ENCODE data around the gene MS4A1. TPM values are rescaled to one million over a fixed set of nuclear protein-coding genes. Genes with fewer than 3 reads are reported as not detected.
"Not testable (repeated sequence)": the region's sequence is repeated elsewhere in the genome, so short reads cannot be mapped to it uniquely, and the experiment has no call there.

MS4A1 gene
- total and polyA plus RNA-seq, 5 experiments from 2014 or later = 0.33 to 45.1 (median 7.7) TPM

DNA sequence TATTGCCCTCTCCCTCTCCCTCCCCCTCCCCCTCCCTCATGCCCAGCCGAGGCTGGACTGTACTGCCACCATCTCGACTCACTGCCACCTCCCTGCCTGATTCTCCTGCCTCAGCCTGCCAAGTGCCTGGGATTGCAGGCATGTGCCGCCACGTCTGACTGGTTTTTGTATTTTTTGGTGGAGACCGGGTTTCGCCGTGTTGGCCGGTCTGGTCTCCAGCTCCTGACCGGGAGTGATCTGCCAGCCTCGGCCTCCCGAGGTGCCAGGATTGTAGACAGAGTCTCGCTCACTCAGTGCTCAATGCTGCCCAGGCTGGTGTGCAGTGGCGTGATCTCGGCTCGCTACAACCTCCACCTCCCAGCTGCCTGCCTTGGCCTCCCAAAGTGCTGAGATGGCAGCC lies 54.0 kb downstream of the MS4A1 start:
- DNase-seq, H3K4me3 Mint-ChIP-seq, H3K27ac Mint-ChIP-seq, POLR2A ChIA-PET, ATAC-seq, H3K36me3 Mint-ChIP-seq, H3K4me1 Mint-ChIP-seq: not testable (repeated sequence)
- H3K9me3 Mint-ChIP-seq = peaks cover 0 to 23% (median 3%) of the 10 kb centered on the region in 9 donors
- H3K27me3 Mint-ChIP-seq = peaks cover 0 to 12% (median 10%) of the 10 kb centered on the region in 5 donors

DNA sequence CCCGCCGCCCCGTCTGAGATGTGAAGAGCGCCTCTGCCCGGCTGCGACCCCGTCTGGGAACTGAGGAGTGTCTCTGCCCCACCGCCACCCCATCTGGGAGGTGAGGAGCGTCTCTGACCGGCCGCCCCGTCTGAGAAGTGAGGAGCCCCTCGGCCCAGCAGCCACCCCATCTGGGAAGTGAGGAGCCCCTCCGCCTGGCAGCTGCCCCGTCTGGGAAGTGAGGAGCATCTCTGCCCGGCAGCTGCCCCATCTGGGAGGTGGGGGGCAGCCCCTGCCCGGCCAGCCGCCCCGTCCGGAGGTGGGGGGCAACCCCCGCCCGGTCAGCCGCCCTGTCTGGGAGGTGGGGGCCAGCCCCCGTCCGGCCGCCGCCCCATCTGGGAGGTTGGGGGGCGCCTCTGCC lies 54.6 kb downstream of the MS4A1 start:
- H3K27ac Mint-ChIP-seq, H3K4me1 Mint-ChIP-seq, H3K36me3 Mint-ChIP-seq, ATAC-seq, DNase-seq, H3K4me3 Mint-ChIP-seq, POLR2A ChIA-PET: not testable (repeated sequence)
- Mint-ChIP-seq H3K27me3 (peaks cover 2 to 12% (median 11%) of the 10 kb centered on the region in 5 donors), H3K9me3 (peaks cover 0 to 23% (median 3%) of the 10 kb centered on the region in 9 donors)

DNA sequence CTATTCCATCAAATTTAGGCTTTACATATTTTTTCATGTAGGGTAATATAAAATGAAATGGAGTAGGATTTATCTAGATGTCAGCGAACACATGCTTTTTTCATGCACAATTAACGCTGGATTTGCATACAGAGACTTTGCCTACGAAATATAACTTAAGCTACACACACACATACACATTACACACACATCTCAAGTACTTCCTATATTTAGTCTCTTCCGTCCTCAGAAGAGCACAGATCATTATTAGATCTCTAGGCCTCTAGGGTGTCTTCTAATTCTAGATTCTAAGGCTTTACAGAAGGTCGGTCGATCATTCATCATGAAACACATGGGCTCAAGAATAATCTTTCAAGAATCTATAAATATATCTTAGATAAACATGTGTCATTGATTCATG lies 55.7 kb downstream of the MS4A1 start:
- Mint-ChIP-seq H3K36me3 (no peaks in the 10 kb centered on the region), H3K27me3 (peaks cover 2 to 19% (median 14%) of the 10 kb centered on the region in 5 donors), H3K9me3 (peaks cover 0 to 23% (median 3%) of the 10 kb centered on the region in 9 donors), H3K4me1 (no peaks in the 10 kb centered on the region), H3K27ac (no peak overlapping the region), H3K4me3 (no peak overlapping the region)
- POLR2A ChIA-PET = no interaction called here
- DNase-seq (no peak), ATAC-seq (no peak)

DNA sequence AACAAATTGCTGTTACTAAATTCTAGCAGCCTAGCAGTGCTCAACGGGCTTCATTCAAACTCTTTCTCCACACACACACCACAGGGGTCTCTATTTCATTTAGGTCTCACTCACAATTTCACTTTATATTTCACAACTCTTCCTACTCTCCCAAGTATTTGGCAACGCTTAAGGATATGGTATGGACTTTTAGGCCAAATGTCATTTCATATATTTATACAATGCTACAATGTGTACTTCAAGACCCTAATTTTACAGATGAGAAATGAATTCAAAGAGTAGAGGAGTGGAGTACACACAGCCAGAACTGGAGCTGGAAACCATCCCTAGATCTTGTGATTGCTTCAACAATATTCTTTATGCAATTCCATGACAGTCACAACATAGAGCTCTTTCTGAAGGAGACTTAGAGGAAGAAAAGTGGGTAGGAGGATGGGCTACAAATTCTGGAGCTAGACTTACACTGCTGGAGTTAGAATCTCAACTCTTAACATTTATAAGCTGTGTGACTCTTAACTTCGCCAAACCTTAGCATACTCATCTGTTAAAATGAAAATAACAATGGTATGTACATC lies 57.1 kb downstream of the MS4A1 start:
- POLR2A ChIA-PET = no interaction called here
- Mint-ChIP-seq H3K9me3 (peaks cover 0 to 20% (median 2%) of the 10 kb centered on the region in 9 donors), H3K4me1 (no peaks in the 10 kb centered on the region), H3K27ac (no peak overlapping the region), H3K4me3 (no peak overlapping the region), H3K36me3 (no peaks in the 10 kb centered on the region), H3K27me3 (peaks cover 2 to 16% (median 11%) of the 10 kb centered on the region in 5 donors)
- ATAC-seq = no peak
- no peak for DNase-seq

DNA sequence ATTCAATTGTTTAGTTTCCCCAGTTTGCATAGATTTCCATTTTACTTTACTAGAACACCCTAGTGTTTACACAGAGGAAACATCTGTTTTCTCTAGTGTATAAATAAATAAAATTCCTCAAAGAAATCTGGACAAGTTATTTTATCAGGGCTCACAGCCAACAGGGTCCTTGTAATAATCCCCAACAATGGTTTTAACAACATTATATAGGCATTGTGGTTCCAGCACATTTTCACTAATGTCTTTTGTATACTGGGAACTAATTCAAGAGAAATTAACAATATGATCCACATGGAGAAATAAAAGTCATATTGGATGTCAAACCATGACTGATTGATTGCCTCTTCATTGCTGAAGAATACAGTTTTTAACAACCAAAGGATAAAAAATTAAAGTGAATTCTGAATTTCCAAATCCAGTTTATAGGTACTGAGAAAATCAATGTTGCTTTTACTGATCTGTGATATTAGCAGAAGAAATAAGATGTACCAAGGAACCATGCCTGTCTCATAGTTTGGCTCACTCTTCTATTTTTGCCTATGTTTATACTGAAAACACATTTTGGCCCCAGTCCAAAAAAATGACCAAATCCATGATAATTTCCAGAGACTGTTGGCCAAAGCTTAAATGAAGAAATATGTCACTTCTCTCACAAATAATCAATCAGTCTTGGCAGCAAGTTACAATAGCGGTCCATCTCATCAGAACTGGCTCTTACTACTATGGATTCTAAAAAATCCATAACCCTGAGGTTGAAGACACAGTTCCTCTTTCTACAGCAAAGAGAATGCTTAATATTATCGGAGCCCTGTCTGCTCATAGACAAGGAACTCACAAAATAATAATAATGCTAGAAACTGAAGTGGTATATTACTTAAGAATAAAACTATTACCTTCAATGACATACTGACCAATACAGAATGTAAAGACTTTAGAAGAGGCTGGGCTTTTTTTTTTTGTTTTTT lies 58.1 kb downstream of the MS4A1 start:
- H3K27me3 Mint-ChIP-seq = peaks cover 2 to 17% (median 15%) of the 10 kb centered on the region in 5 donors
- no peak for DNase-seq
- no peak overlapping the region for H3K27ac Mint-ChIP-seq
- H3K4me1 Mint-ChIP-seq = no peaks in the 10 kb centered on the region
- no peak for ATAC-seq
- POLR2A ChIA-PET = no interaction called here
- peaks cover 0 to 12% (median 3%) of the 10 kb centered on the region in 9 donors for H3K9me3 Mint-ChIP-seq
- no peaks in the 10 kb centered on the region for H3K36me3 Mint-ChIP-seq
- no peak overlapping the region for H3K4me3 Mint-ChIP-seq

DNA sequence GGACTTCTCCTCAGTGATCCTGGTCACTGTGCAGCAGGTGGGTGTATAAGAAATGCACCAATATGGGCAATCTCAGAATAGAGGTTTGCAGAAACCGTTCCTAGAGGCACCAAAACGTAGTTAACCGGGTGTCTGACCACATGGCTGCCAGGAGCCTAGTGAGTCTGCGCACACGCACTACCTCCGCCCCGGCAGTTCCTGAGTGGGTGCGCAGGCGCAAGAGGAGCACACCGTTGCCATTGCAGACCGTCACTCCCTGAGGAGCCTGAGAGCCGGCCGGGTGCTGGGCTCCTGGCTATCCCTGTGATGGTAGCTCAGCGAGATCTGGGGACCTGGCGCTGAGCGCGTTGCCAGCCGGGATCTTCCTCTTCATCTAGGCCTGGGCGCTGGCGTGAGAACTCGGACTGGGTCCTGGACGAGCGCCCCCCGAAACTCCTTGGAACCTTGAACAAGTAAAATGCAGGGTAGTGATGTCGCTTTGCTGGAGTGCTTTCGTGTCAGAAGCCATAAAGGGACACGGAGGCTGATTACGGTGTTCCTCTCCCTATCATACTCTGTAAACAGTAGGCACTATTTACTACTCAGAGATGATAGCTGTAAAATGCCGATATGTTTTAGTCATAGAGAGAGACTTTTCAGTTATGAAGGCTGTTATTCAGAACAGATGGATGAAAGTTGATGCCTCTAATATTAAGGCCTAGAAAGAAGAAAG lies 59.7 kb downstream of the MS4A1 start, which contains the start of gene MS4A13:
TSS of gene MS4A13 (plus strand) at position 249 of the 712 bp plus-strand sequence. CDS start 2,692 bp downstream, outside the sequence.
- Mint-ChIP-seq H3K27me3 (peaks cover 2 to 29% (median 19%) of the 10 kb centered on the region in 5 donors), H3K9me3 (peaks cover 0 to 13% (median 0%) of the 10 kb centered on the region in 9 donors), H3K4me1 (no peaks in the 10 kb centered on the region), H3K36me3 (peaks cover 0 to 10% (median 0%) of the 10 kb centered on the region in 3 donors), H3K4me3 (no peak within 1 kb of the TSS), H3K27ac (no peak within 1 kb of the TSS)
- DNase-seq (no peak), ATAC-seq (no peak)
- POLR2A ChIA-PET = no interaction called here

Other genes starting within 250 kb of the MS4A1 start
- gene MS4A4E, start 212.7 kb upstream of the MS4A1 start, total RNA-seq = not detected
- gene MS4A4E, start 212.7 kb upstream of the MS4A1 start, polyA plus RNA-seq = not detected
- under 1 TPM in 1 of 2 experiments, not detected in 1; 0.36 TPM for gene MS4A4A, start 175.2 kb upstream of the MS4A1 start, total RNA-seq
- not detected for gene MS4A4A, start 175.2 kb upstream of the MS4A1 start, polyA plus RNA-seq
- gene MS4A6E, start 128.6 kb upstream of the MS4A1 start, total RNA-seq = not detected
- gene MS4A6E, start 128.6 kb upstream of the MS4A1 start, polyA plus RNA-seq = not detected
- 1 to 10 TPM in 1 of 2 experiments, under 1 TPM in 1; 0.96 to 1.3 TPM for gene MS4A7, start 77.3 kb upstream of the MS4A1 start, total RNA-seq
- gene MS4A7, start 77.3 kb upstream of the MS4A1 start, polyA plus RNA-seq = under 1 TPM in 2 of 3 donors, not detected in 1; 0.12 to 0.14 TPM
- gene MS4A14, start 59.4 kb upstream of the MS4A1 start, total RNA-seq = under 1 TPM in 1 of 2 experiments, not detected in 1; 0.16 TPM
- not detected for gene MS4A14, start 59.4 kb upstream of the MS4A1 start, polyA plus RNA-seq
- gene MS4A5, start 26.3 kb upstream of the MS4A1 start, total RNA-seq = not detected
- gene MS4A5, start 26.3 kb upstream of the MS4A1 start, polyA plus RNA-seq = not detected
- not detected for gene MS4A12, start 36.9 kb downstream of the MS4A1 start, total RNA-seq
- not detected for gene MS4A12, start 36.9 kb downstream of the MS4A1 start, polyA plus RNA-seq
- not detected for gene MS4A13, start 59.5 kb downstream of the MS4A1 start, total RNA-seq
- gene MS4A13, start 59.5 kb downstream of the MS4A1 start, polyA plus RNA-seq = not detected
- gene MS4A8, start 243.8 kb downstream of the MS4A1 start, total RNA-seq = not detected
- gene MS4A8, start 243.8 kb downstream of the MS4A1 start, polyA plus RNA-seq = not detected